Measurements from ENCODE around the gene PDE7B. TPM values are rescaled to one million over a fixed set of nuclear protein-coding genes. Genes with fewer than 3 reads are reported as not detected.
A peak's percentile ranks its signal among the peaks of the same experiment; 100 is the strongest.

PDE7B gene
- polyA plus RNA-seq, 1 of the 3 experiments (the other 2 are of a cell fraction): 1.9 TPM

GRCh38 chr6:136111831-136112230, 260.3 kb downstream of the PDE7B start:
- 70% methylated on average over 2 of the region's 2 CpGs for WGBS (ENCODE audit: low lambda C conversion rate)
- H3K9me2 ChIP-seq: no peaks in the 10 kb centered on the region
- no peak for DNase-seq
- no peaks in the 10 kb centered on the region for H3K27me3 ChIP-seq (ENCODE audit: insufficient read depth)
- CTCF ChIA-PET: interaction anchor here (0.6 kb wide), 1 partner anchor 113 kb away, joined by 3 read pairs; no protein-coding TSS in a partner anchor
- H3K79me2 ChIP-seq (ENCODE audit: insufficient read depth): peaks cover 3% of the 10 kb centered on the region; the same call in 1 of the 2 replicates
- peak overlapping the region in 1 of 2 experiments; percentile 100; a peak in 2 of 4 replicates for H3K27ac ChIP-seq (ENCODE audit: low read depth in 2 of 2, low read length in 1 of 2)
- peaks cover 4 to 45% of the 10 kb centered on the region in 2 experiments; a peak in 3 of 4 replicates for H3K4me1 ChIP-seq (ENCODE audit: control insufficient read depth in 1 of 2, insufficient read depth in 2 of 2, low read depth in 1 of 2, low read length in 1 of 2)
- no peak for TF ChIP-seq TCF12 (IDR thresholded peaks at IDR 0.05)
- TF ChIP-seq, protein P1, sequence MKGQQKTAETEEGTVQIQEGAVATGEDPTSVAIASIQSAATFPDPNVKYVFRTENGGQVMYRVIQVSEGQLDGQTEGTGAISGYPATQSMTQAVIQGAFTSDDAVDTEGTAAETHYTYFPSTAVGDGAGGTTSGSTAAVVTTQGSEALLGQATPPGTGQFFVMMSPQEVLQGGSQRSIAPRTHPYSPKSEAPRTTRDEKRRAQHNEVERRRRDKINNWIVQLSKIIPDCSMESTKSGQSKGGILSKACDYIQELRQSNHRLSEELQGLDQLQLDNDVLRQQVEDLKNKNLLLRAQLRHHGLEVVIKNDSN (IDR thresholded peaks at IDR 0.05; ENCODE audit: borderline replicate concordance, low read depth): no peak
- TF ChIP-seq, protein P2, sequence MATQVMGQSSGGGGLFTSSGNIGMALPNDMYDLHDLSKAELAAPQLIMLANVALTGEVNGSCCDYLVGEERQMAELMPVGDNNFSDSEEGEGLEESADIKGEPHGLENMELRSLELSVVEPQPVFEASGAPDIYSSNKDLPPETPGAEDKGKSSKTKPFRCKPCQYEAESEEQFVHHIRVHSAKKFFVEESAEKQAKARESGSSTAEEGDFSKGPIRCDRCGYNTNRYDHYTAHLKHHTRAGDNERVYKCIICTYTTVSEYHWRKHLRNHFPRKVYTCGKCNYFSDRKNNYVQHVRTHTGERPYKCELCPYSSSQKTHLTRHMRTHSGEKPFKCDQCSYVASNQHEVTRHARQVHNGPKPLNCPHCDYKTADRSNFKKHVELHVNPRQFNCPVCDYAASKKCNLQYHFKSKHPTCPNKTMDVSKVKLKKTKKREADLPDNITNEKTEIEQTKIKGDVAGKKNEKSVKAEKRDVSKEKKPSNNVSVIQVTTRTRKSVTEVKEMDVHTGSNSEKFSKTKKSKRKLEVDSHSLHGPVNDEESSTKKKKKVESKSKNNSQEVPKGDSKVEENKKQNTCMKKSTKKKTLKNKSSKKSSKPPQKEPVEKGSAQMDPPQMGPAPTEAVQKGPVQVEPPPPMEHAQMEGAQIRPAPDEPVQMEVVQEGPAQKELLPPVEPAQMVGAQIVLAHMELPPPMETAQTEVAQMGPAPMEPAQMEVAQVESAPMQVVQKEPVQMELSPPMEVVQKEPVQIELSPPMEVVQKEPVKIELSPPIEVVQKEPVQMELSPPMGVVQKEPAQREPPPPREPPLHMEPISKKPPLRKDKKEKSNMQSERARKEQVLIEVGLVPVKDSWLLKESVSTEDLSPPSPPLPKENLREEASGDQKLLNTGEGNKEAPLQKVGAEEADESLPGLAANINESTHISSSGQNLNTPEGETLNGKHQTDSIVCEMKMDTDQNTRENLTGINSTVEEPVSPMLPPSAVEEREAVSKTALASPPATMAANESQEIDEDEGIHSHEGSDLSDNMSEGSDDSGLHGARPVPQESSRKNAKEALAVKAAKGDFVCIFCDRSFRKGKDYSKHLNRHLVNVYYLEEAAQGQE (IDR thresholded peaks at IDR 0.05; ENCODE audit: low read depth, low read length): no peak
- TF ChIP-seq TAF1 (IDR thresholded peaks at IDR 0.05; ENCODE audit: borderline replicate concordance, low read depth, low read length): no peak
- TF ChIP-seq YY1 (IDR thresholded peaks at IDR 0.05; ENCODE audit: low read depth): no peak
- TF ChIP-seq RCOR1 (IDR thresholded peaks at IDR 0.05; ENCODE audit: low read length): no peak
- H3F3A ChIP-seq (replicated peaks; ENCODE audit: insufficient read depth): no peaks in the 10 kb centered on the region
- H3K4me3 ChIP-seq (ENCODE audit: low read depth in 2 of 2, low read length in 1 of 2): no peak overlapping the region
- no peaks in the 10 kb centered on the region for H3K9me3 ChIP-seq
- no peak overlapping the region for H2AFZ ChIP-seq (ENCODE audit: low read depth)
- H3K36me3 ChIP-seq (replicated peaks in 1 of 2; ENCODE audit: control insufficient read depth in 1 of 2, insufficient read depth in 2 of 2, low read length in 1 of 2): no peaks in the 10 kb centered on the region
- H3K4me2 ChIP-seq: no peak overlapping the region
- POLR2A ChIA-PET: no interaction called here
- H3K9ac ChIP-seq: no peak overlapping the region
- H4K20me1 ChIP-seq (ENCODE audit: insufficient read depth): no peaks in the 10 kb centered on the region

GRCh38 chr6:136112262-136112661, 260.8 kb downstream of the PDE7B start:
- POLR2A ChIA-PET: no interaction called here
- CTCF ChIA-PET: interaction anchor here (0.6 to 2.8 kb wide), 4 partner anchors 40 to 114 kb away, joined by 3 to 17 read pairs (median 4); no protein-coding TSS in a partner anchor
- peaks cover 4 to 45% of the 10 kb centered on the region in 2 experiments; a peak in 3 of 4 replicates for H3K4me1 ChIP-seq (ENCODE audit: control insufficient read depth in 1 of 2, insufficient read depth in 2 of 2, low read depth in 1 of 2, low read length in 1 of 2)

More at GRCh38 chr6:136112262-136112661, 260.8 kb downstream of the PDE7B start:
- whole genome bisulfite sequencing (ENCODE audit: low lambda C conversion rate): 94% methylated on average over 3 of the region's 3 CpGs
- TF ChIP-seq YY1 (IDR thresholded peaks at IDR 0.05; ENCODE audit: low read depth): no peak
- TF ChIP-seq NFIC (IDR thresholded peaks at IDR 0.05; ENCODE audit: borderline replicate concordance): no peak
- no peak overlapping the region for H2AFZ ChIP-seq (ENCODE audit: low read depth)
- H3K9ac ChIP-seq: no peak overlapping the region
- H3K4me2 ChIP-seq: no peak overlapping the region
- H3K79me2 ChIP-seq (ENCODE audit: insufficient read depth): peaks cover 3% of the 10 kb centered on the region; the same call in 1 of the 2 replicates
- H3F3A ChIP-seq (replicated peaks; ENCODE audit: insufficient read depth): no peaks in the 10 kb centered on the region
- H3K9me3 ChIP-seq: no peaks in the 10 kb centered on the region
- DNase-seq: no peak
- H3K27ac ChIP-seq (ENCODE audit: low read depth in 2 of 2, low read length in 1 of 2): peak overlapping the region in 1 of 2 experiments; percentile 100; a peak in 3 of 4 replicates
- no peaks in the 10 kb centered on the region for H3K27me3 ChIP-seq (ENCODE audit: insufficient read depth)
- H3K36me3 ChIP-seq (replicated peaks in 1 of 2; ENCODE audit: control insufficient read depth in 1 of 2, insufficient read depth in 2 of 2, low read length in 1 of 2): no peaks in the 10 kb centered on the region
- H4K20me1 ChIP-seq (ENCODE audit: insufficient read depth): no peaks in the 10 kb centered on the region
- no peak overlapping the region for H3K4me3 ChIP-seq (ENCODE audit: low read depth in 2 of 2, low read length in 1 of 2)
- no peaks in the 10 kb centered on the region for H3K9me2 ChIP-seq

Measured in SK-N-SH (cell line).